Measurements from ENCODE around the gene FAM98C.

FAM98C gene

GRCh38 chr19:38383184-38383583, 19.7 kb upstream of the FAM98C start:
- peaks cover 11% of the 10 kb centered on the region for H3K4me1 ChIP-seq (ENCODE audit: control insufficient read depth, insufficient read depth, low read length)
- no peaks in the 10 kb centered on the region for H3K27me3 ChIP-seq (ENCODE audit: control insufficient read depth, insufficient read depth, low read length)
- H3K4me2 ChIP-seq (ENCODE audit: low read length) = no peak overlapping the region
- H3K9me3 ChIP-seq (replicated peaks; ENCODE audit: low read length) = no peaks in the 10 kb centered on the region
- H3K4me3 ChIP-seq (ENCODE audit: low read length) = no peak overlapping the region
- H3K36me3 ChIP-seq (ENCODE audit: insufficient read depth, low read length) = peaks cover 67% of the 10 kb centered on the region
- no peak overlapping the region for H3K9ac ChIP-seq (ENCODE audit: low read depth, low read length)

- peaks cover 66% of the 10 kb centered on the region for H3K36me3 ChIP-seq (ENCODE audit: insufficient read depth, low read length)
- no peak overlapping the region for H3K9ac ChIP-seq (ENCODE audit: low read depth, low read length)
- H3K4me2 ChIP-seq (ENCODE audit: low read length) = no peak overlapping the region
- no peak overlapping the region for H3K4me3 ChIP-seq (ENCODE audit: low read length)
- no peaks in the 10 kb centered on the region for H3K9me3 ChIP-seq (replicated peaks; ENCODE audit: low read length)
- no peaks in the 10 kb centered on the region for H3K27me3 ChIP-seq (ENCODE audit: control insufficient read depth, insufficient read depth, low read length)
- peaks cover 11% of the 10 kb centered on the region for H3K4me1 ChIP-seq (ENCODE audit: control insufficient read depth, insufficient read depth, low read length)
Observed at GRCh38 chr19:38383743-38384142, 19.1 kb upstream of the FAM98C start.

DNA sequence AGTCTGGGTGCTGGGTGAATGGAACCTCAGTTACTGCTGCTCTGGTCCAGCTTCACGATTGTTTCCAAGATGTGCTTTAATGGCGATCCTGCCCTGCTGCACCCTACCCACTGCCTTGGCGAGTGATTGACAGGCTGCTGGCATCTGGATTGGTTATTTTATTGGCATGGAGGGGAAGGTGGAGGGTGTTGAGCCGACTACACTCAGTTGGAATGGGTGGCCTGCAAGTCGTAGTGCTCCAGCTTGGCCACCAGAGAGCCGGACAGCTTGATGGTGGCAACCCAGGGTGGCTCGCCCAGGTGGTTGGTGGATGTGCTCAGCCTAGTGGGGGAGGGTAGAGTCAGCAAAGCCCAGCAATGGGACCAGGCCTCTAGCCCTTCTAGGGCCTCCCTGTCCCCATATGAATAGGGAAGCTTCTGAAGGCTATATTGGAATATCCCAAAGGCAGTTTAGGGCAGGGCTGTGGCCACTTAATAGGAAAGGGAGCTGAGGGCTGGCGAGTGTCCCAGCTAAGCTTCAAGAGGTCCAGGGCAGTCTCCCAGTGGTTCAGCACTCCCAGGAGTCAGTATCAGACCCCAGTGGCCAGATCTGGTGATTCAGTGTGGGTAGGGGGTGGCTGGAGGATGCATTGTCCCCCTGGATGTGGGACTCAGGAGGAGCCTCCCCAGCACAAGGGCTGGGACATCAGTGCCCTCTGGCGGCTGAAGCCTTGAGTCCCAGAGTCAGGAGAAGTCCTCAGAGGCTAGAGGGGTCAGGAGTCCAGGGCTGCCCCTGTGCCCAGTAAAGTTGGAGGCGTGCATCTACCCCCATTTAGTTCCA, 18.5 kb upstream of the FAM98C start:
- H3K4me3 ChIP-seq (ENCODE audit: low read length) = no peak overlapping the region
- H3K27me3 ChIP-seq (ENCODE audit: control insufficient read depth, insufficient read depth, low read length) = no peaks in the 10 kb centered on the region
- no peaks in the 10 kb centered on the region for H3K9me3 ChIP-seq (replicated peaks; ENCODE audit: low read length)
- peaks cover 11% of the 10 kb centered on the region for H3K4me1 ChIP-seq (ENCODE audit: control insufficient read depth, insufficient read depth, low read length)
- H3K36me3 ChIP-seq (ENCODE audit: insufficient read depth, low read length) = peaks cover 59% of the 10 kb centered on the region
- H3K9ac ChIP-seq (ENCODE audit: low read depth, low read length) = no peak overlapping the region
- H3K4me2 ChIP-seq (ENCODE audit: low read length) = no peak overlapping the region

GRCh38 chr19:38385057-38385803, 17.7 kb upstream of the FAM98C start:
- Histone ChIP-seq H3K27me3 (ENCODE audit: control insufficient read depth, insufficient read depth, low read length) (no peaks in the 10 kb centered on the region), H3K4me2 (ENCODE audit: low read length) (no peak overlapping the region), H3K4me3 (ENCODE audit: low read length) (no peak overlapping the region), H3K36me3 (ENCODE audit: insufficient read depth, low read length) (peaks cover 55% of the 10 kb centered on the region), H3K9ac (ENCODE audit: low read depth, low read length) (no peak overlapping the region), H3K4me1 (ENCODE audit: control insufficient read depth, insufficient read depth, low read length) (peaks cover 17% of the 10 kb centered on the region), H3K9me3 (replicated peaks; ENCODE audit: low read length) (no peaks in the 10 kb centered on the region)

- Histone ChIP-seq H3K9ac (ENCODE audit: low read depth, low read length) (no peak overlapping the region), H3K4me1 (ENCODE audit: control insufficient read depth, insufficient read depth, low read length) (peaks cover 21% of the 10 kb centered on the region), H3K36me3 (ENCODE audit: insufficient read depth, low read length) (peaks cover 49% of the 10 kb centered on the region), H3K27me3 (ENCODE audit: control insufficient read depth, insufficient read depth, low read length) (no peaks in the 10 kb centered on the region), H3K4me3 (ENCODE audit: low read length) (no peak overlapping the region), H3K9me3 (replicated peaks; ENCODE audit: low read length) (no peaks in the 10 kb centered on the region), H3K4me2 (ENCODE audit: low read length) (no peak overlapping the region)
Observed at GRCh38 chr19:38385804-38386257, 17.1 kb upstream of the FAM98C start.

DNA sequence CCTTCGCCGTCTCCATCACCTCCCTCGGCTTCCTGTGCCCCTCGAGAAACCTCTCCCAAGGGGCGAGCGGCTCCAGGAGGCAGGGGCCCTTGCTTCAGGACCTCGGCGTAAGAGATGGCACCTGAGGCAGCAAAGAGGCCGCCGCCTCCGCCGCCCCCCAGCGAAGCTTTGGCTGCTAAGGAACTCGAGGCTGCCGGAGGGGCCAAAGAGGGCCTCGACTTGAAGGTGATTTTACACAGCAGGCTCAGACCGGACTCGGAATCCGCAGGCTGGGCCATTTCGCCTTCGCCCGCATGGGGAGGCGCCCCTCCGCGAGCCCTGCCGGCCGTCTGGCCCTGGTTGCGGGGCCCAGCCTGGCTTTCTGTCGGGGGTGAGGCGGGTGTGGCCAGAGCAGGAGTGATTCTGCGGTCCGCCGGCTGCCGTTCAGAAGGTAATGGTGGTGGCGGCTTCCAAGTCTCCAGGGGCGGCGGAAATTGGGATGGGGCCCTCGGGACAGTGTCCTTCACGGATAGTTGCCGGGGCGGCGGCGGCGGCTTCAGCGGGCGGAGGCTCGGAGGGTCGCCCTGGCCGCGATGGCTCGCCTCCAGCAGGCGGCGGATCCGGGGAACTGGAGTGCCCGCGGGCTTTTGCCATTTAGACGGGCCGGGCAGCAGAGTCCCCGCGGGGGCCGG, 16.5 kb upstream of the FAM98C start:
- H3K36me3 ChIP-seq (ENCODE audit: insufficient read depth, low read length) = peaks cover 43% of the 10 kb centered on the region
- H3K27me3 ChIP-seq (ENCODE audit: control insufficient read depth, insufficient read depth, low read length) = no peaks in the 10 kb centered on the region
- peaks cover 23% of the 10 kb centered on the region for H3K4me1 ChIP-seq (ENCODE audit: control insufficient read depth, insufficient read depth, low read length)
- no peak overlapping the region for H3K4me2 ChIP-seq (ENCODE audit: low read length)
- H3K9ac ChIP-seq (ENCODE audit: low read depth, low read length) = no peak overlapping the region
- H3K4me3 ChIP-seq (ENCODE audit: low read length) = no peak overlapping the region
- no peaks in the 10 kb centered on the region for H3K9me3 ChIP-seq (replicated peaks; ENCODE audit: low read length)

DNA sequence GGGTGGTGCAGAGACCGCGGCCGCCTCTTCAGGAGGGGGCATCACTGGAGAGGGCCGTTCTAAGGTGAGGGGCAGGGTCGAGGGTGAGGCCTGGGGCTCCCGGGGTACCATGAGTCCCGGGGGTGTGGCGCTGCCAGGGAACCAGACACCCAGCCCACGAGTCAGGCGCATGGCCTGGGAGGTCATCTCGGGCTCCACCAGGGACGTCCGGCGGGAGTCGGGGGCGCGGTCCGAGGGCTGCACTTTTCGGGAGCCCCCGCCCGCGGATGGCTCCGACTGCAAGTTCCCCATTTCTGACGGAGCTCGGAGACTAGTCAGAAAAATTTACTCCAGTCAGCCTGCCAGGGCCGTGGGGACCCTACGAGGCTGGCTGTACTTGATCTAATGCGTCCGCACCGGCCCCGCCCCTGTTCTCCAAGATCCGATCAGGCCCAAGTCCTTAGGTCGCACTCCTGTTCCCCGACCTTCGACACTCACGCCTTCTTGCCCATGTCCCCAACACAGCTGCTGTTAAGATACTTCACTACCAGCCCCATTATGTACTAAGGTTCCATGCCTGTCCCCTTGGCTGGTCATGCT, 15.8 kb upstream of the FAM98C start:
- no peaks in the 10 kb centered on the region for H3K9me3 ChIP-seq (replicated peaks; ENCODE audit: low read length)
- peak overlapping the region; percentile 6 for H3K9ac ChIP-seq (ENCODE audit: low read depth, low read length)
- no peaks in the 10 kb centered on the region for H3K27me3 ChIP-seq (ENCODE audit: control insufficient read depth, insufficient read depth, low read length)
- H3K36me3 ChIP-seq (ENCODE audit: insufficient read depth, low read length) = peaks cover 42% of the 10 kb centered on the region
- peak overlapping the region; percentile 98 for H3K4me2 ChIP-seq (ENCODE audit: low read length)
- H3K4me3 ChIP-seq (ENCODE audit: low read length) = peak overlapping the region; percentile 88
- peaks cover 27% of the 10 kb centered on the region for H3K4me1 ChIP-seq (ENCODE audit: control insufficient read depth, insufficient read depth, low read length)

GRCh38 chr19:38387550-38388348, 15.1 kb upstream of the FAM98C start, which contains the start of gene GGN:
GGN (minus strand) TSS chr19:38388034; CDS start chr19:38387261, 773 bp downstream.
- H3K9ac ChIP-seq (ENCODE audit: low read depth, low read length) = peak within 1 kb of the TSS; percentile 90
- peaks cover 37% of the 10 kb centered on the region for H3K36me3 ChIP-seq (ENCODE audit: insufficient read depth, low read length)
- H3K4me3 ChIP-seq (ENCODE audit: low read length) = peak within 1 kb of the TSS; percentile 88
- no peaks in the 10 kb centered on the region for H3K9me3 ChIP-seq (replicated peaks; ENCODE audit: low read length)
- peaks cover 34% of the 10 kb centered on the region for H3K4me1 ChIP-seq (ENCODE audit: control insufficient read depth, insufficient read depth, low read length)
- H3K4me2 ChIP-seq (ENCODE audit: low read length) = peak within 1 kb of the TSS; percentile 98
- no peaks in the 10 kb centered on the region for H3K27me3 ChIP-seq (ENCODE audit: control insufficient read depth, insufficient read depth, low read length)

DNA sequence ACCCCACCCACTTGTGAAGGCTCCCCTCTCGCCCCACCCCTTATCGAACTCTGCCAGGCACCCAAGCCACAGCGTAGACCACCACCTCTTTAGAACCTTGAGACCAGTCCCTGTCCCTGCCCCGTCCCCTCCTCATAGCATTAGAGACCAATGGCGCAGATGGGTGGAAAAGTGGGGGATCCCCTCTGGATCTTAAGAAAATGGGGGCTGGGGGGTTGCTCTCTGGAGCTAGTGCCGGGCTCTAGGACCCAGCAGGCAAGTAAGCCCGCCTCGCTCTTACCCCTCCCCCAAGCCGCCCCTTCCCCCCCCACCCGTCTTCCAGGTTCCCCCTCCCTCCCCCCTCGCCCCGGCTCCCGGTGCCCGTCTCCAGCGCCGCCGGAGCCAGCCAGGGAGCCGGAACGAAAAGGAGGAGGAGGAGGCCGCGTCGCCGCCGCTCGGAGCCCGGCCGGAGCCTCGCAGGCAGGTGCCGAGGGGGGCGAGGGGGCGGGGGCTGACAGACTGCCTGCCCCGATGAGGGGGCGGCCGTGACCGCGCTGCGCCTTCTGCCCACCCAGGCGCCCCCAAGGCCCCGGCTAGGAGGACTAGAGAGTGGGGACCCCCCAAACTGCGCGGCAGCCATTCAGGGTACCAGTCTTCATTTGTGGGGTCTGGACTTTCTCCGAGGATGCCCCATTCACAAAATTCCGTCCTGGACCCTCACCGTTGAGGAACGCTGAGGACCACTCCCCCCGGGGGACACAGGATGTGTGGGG, 14.4 kb upstream of the FAM98C start, which contains the start of gene SPRED3:
Gene SPRED3 (plus strand): TSS at position 349 of the 752 bp plus-strand sequence. CDS start 1,606 bp downstream, outside the sequence.
- no peaks in the 10 kb centered on the region for H3K27me3 ChIP-seq (ENCODE audit: control insufficient read depth, insufficient read depth, low read length)
- peak within 1 kb of the TSS; percentile 90 for H3K9ac ChIP-seq (ENCODE audit: low read depth, low read length)
- H3K4me1 ChIP-seq (ENCODE audit: control insufficient read depth, insufficient read depth, low read length) = peaks cover 37% of the 10 kb centered on the region

More for the DNA sequence above, 14.4 kb upstream of the FAM98C start, which contains the start of gene SPRED3:
- H3K4me2 ChIP-seq (ENCODE audit: low read length) = peak within 1 kb of the TSS; percentile 98
- H3K4me3 ChIP-seq (ENCODE audit: low read length) = peak within 1 kb of the TSS; percentile 88
- peaks cover 31% of the 10 kb centered on the region for H3K36me3 ChIP-seq (ENCODE audit: insufficient read depth, low read length)
- H3K9me3 ChIP-seq (replicated peaks; ENCODE audit: low read length) = no peaks in the 10 kb centered on the region

Data from skeletal muscle satellite cell (primary cell).